Activated naive CD8-positive, alpha-beta T cell treated with anti-CD3 and anti-CD28 coated beads, Interleukin-2, amount 50 U/mL, for 24 hours (primary cell): ENCODE measurements around the gene ATOH7.
"Not testable (repeated sequence)": the region's sequence is repeated elsewhere in the genome, so short reads cannot be mapped to it uniquely, and the experiment has no call there.

Experiments
- ATAC-seq: fragments of 150-1000 bp; cut with Tn5 transposase; one replicate; pipeline ENCODE4 v1.10.0; 2021
- DNase-seq: peaks from one replicate; pipeline ENCODE4 v3.0.0; 2021
- H3K27ac Mint-ChIP-seq: one replicate; pipeline ENCODE4 v1.8.0; 2021; ENCODE audit warnings: mild to moderate bottlenecking, mixed read lengths
- H3K27me3 Mint-ChIP-seq: one replicate; pipeline ENCODE4 v1.8.0; 2021; ENCODE audit warnings: mixed read lengths
- H3K36me3 Mint-ChIP-seq: one replicate; pipeline ENCODE4 v1.8.0; 2021; ENCODE audit warnings: low read depth, mixed read lengths
- H3K4me1 Mint-ChIP-seq: one replicate; pipeline ENCODE4 v1.8.0; 2021; ENCODE audit warnings: mixed read lengths
- H3K4me3 Mint-ChIP-seq: one replicate; pipeline ENCODE4 v1.8.0; 2021; ENCODE audit warnings: mild to moderate bottlenecking, moderate library complexity, mixed read lengths
- H3K9me3 Mint-ChIP-seq: one replicate; pipeline ENCODE4 v1.8.0; 2021; ENCODE audit warnings: mixed read lengths

The ATOH7 gene

GRCh38 chr10:68231817-68232251, at the start of gene ATOH7:
ATOH7 (minus strand) TSS chr10:68232113; CDS start chr10:68231677, 436 bp downstream.
- Mint-ChIP-seq H3K27ac (no peak within 1 kb of the TSS), H3K9me3 (no peaks in the 10 kb centered on the region), H3K36me3 (no peaks in the 10 kb centered on the region), H3K4me1 (peaks cover 8% of the 10 kb centered on the region), H3K27me3 (peaks cover 48% of the 10 kb centered on the region), H3K4me3 (peak within 1 kb of the TSS; percentile 71)
- no peak for DNase-seq
- ATAC-seq, result no peak

GRCh38 chr10:68280758-68281157, 48.8 kb upstream of the ATOH7 start:
- peaks cover 6% of the 10 kb centered on the region for H3K36me3 Mint-ChIP-seq
- no peak overlapping the region for H3K27ac Mint-ChIP-seq
- DNase-seq, result no peak
- H3K9me3 Mint-ChIP-seq, result peaks cover 20% of the 10 kb centered on the region
- no peaks in the 10 kb centered on the region for H3K27me3 Mint-ChIP-seq
- ATAC-seq, result no peak
- no peak overlapping the region for H3K4me3 Mint-ChIP-seq
- peaks cover 10% of the 10 kb centered on the region for H3K4me1 Mint-ChIP-seq

DNA sequence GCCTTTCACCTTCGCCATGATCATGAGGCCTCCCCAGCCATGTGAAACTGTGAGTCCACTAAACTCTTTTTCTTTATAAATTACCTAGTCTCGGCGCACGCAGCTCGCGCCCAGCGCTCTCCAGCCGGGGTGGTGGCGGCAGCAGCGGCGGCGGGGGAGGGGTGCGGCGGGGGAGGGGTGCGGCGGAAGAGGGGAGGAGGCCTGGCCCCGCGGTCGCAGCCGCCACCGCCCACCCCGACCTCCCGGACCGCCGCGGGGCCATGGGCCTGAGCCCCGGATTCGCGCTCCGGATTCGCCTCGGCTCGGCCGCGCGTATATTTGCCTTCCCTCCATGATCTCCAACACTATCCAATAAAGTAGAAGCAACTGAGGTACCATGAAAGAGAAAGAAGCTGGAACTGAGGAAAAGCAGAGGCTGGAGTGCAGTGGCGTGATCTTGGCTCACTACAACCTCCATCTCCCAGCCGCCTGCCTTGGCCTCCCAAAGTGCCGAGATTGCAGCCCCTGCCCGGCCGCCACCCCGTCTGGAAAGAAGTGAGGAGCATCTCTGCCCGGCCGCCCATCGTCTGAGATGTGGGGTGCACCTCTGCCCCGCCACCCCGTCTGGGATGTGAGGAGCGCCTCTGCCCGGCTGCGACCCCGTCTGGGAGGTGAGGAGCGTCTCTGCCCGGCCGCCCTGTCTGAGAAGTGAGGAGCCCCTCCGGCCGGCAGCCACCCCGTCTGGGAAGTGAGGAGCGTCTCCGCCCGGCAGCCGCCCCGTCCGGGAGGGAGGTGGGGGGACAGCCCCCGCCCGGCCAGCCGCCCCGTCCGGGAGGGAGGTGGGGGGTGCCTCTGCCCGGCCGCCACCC, 47.2 kb upstream of the ATOH7 start:
- H3K27ac Mint-ChIP-seq, H3K4me1 Mint-ChIP-seq, DNase-seq, H3K4me3 Mint-ChIP-seq, H3K36me3 Mint-ChIP-seq, ATAC-seq, H3K27me3 Mint-ChIP-seq: not testable (repeated sequence)
- peaks cover 20% of the 10 kb centered on the region for H3K9me3 Mint-ChIP-seq

- H3K4me3 Mint-ChIP-seq, H3K4me1 Mint-ChIP-seq, H3K27ac Mint-ChIP-seq, ATAC-seq, H3K27me3 Mint-ChIP-seq, H3K36me3 Mint-ChIP-seq, DNase-seq: not testable (repeated sequence)
- peaks cover 20% of the 10 kb centered on the region for H3K9me3 Mint-ChIP-seq
These were observed 45.9 kb upstream of the ATOH7 start for GRCh38 chr10:68277814-68278213.

- no peak overlapping the region for H3K4me3 Mint-ChIP-seq
- H3K27me3 Mint-ChIP-seq, result no peaks in the 10 kb centered on the region
- no peak overlapping the region for H3K27ac Mint-ChIP-seq
- peaks cover 6% of the 10 kb centered on the region for H3K36me3 Mint-ChIP-seq
- DNase-seq (no peak), ATAC-seq (peak; percentile 33)
- H3K4me1 Mint-ChIP-seq, result no peaks in the 10 kb centered on the region
- H3K9me3 Mint-ChIP-seq, result peaks cover 20% of the 10 kb centered on the region
These were observed 44.3 kb upstream of the ATOH7 start for GRCh38 chr10:68276224-68276623.

DNA sequence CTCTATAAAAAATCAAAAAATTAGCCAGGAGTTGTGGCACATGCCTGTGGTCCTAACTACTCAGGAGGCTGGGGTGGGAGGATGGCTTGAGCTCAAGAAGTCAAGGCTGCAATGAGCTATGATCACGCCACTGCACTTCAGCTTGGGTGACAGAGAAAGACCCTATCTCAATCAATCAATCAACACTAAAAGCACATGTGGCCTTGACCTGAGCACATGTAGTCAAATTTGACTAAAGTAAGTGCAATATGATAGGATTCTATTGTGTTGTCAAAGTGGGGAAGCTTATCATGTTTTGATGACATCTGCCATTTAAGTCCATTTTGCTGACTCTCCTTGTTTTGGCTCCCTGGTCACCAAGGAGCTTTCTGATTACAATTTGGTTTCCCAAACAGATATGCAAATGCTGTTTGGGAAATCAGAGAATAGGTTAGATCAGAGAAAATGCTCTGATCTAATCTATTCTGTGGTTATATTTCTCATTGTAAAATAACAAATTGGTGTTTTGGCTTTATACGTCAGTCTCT, 43.8 kb upstream of the ATOH7 start:
- DNase-seq (no peak), ATAC-seq (no peak)
- H3K4me3 Mint-ChIP-seq, result no peak overlapping the region
- H3K9me3 Mint-ChIP-seq, result peaks cover 20% of the 10 kb centered on the region
- H3K4me1 Mint-ChIP-seq, result no peaks in the 10 kb centered on the region
- H3K27ac Mint-ChIP-seq, result no peak overlapping the region
- H3K36me3 Mint-ChIP-seq, result peaks cover 6% of the 10 kb centered on the region
- H3K27me3 Mint-ChIP-seq, result no peaks in the 10 kb centered on the region

DNA sequence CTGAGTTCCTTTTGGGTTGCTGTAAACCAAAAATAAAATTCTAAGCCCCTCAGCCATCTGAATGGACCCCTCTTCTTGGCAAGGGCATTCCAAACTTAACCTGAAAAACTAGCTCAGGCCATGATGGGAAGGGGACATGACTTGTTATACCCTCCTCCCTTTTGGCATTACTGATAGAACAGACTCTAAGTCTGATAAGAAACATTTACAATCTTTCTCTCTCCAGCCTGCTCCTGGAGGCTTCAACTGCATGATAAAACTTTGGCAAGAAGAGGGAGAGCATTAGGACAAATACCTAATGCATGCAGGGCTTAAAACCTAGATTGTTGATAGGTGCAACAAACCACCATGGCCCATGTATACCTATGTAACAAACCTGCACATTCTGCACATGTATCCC, 40.9 kb upstream of the ATOH7 start:
- Mint-ChIP-seq H3K4me1 (no peaks in the 10 kb centered on the region), H3K4me3 (no peak overlapping the region), H3K36me3 (no peaks in the 10 kb centered on the region), H3K9me3 (peaks cover 10% of the 10 kb centered on the region), H3K27ac (no peak overlapping the region), H3K27me3 (peaks cover 2% of the 10 kb centered on the region)
- no peak for DNase-seq
- ATAC-seq, result no peak

- Mint-ChIP-seq H3K9me3 (no peaks in the 10 kb centered on the region), H3K27ac (no peak overlapping the region), H3K36me3 (no peaks in the 10 kb centered on the region), H3K27me3 (peaks cover 2% of the 10 kb centered on the region), H3K4me1 (no peaks in the 10 kb centered on the region), H3K4me3 (no peak overlapping the region)
- no peak for ATAC-seq
- no peak for DNase-seq
These were observed 39.4 kb upstream of the ATOH7 start for GRCh38 chr10:68271196-68271882.

GRCh38 chr10:68269562-68270290, 37.8 kb upstream of the ATOH7 start:
- Mint-ChIP-seq H3K27me3 (peaks cover 2% of the 10 kb centered on the region), H3K9me3 (no peaks in the 10 kb centered on the region), H3K36me3 (no peaks in the 10 kb centered on the region), H3K27ac (no peak overlapping the region), H3K4me1 (no peaks in the 10 kb centered on the region), H3K4me3 (no peak overlapping the region)
- DNase-seq, result no peak
- ATAC-seq, result no peak

GRCh38 chr10:68261132-68261856, 29.4 kb upstream of the ATOH7 start:
- peaks cover 10% of the 10 kb centered on the region for H3K9me3 Mint-ChIP-seq
- no peak overlapping the region for H3K27ac Mint-ChIP-seq
- DNase-seq, result no peak
- no peaks in the 10 kb centered on the region for H3K36me3 Mint-ChIP-seq
- no peaks in the 10 kb centered on the region for H3K4me1 Mint-ChIP-seq
- H3K4me3 Mint-ChIP-seq, result no peak overlapping the region
- no peak for ATAC-seq
- peaks cover 7% of the 10 kb centered on the region for H3K27me3 Mint-ChIP-seq

- H3K4me1 Mint-ChIP-seq, result peaks cover 6% of the 10 kb centered on the region
- H3K27ac Mint-ChIP-seq, result no peak overlapping the region
- H3K9me3 Mint-ChIP-seq, result no peaks in the 10 kb centered on the region
- H3K27me3 Mint-ChIP-seq, result peaks cover 8% of the 10 kb centered on the region
- H3K36me3 Mint-ChIP-seq, result no peaks in the 10 kb centered on the region
- no peak for DNase-seq
- no peak overlapping the region for H3K4me3 Mint-ChIP-seq
- no peak for ATAC-seq
These were observed 21.4 kb upstream of the ATOH7 start for GRCh38 chr10:68253346-68253745.

GRCh38 chr10:68251625-68252495, 19.9 kb upstream of the ATOH7 start:
- H3K36me3 Mint-ChIP-seq, result no peaks in the 10 kb centered on the region
- peaks cover 10% of the 10 kb centered on the region for H3K27me3 Mint-ChIP-seq
- no peak for ATAC-seq
- no peak for DNase-seq
- peaks cover 6% of the 10 kb centered on the region for H3K4me1 Mint-ChIP-seq
- H3K4me3 Mint-ChIP-seq, result no peak overlapping the region
- H3K9me3 Mint-ChIP-seq, result no peaks in the 10 kb centered on the region
- H3K27ac Mint-ChIP-seq, result no peak overlapping the region

DNA sequence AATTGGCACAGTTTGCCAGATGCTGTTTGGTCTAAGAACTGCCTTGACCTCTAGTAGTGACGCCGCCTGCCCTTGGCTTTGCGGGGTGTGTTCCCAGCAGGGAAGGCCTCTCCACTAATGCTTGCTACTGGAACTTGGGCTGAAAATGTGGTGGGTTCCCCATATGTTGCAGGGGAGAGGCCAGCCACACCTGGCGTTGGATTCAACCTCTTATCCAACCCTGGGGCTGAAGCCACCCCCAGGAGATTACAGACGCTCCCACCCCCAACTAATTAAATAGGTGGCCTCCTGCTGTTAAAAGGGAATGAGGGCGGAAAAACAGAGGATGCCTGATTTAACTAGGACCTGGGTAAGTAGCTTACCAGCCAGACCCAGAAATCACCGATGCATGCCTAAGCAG, 19.2 kb upstream of the ATOH7 start:
- DNase-seq (no peak), ATAC-seq (no peak)
- no peak overlapping the region for H3K4me3 Mint-ChIP-seq
- H3K9me3 Mint-ChIP-seq, result no peaks in the 10 kb centered on the region
- peaks cover 3% of the 10 kb centered on the region for H3K27me3 Mint-ChIP-seq
- no peak overlapping the region for H3K27ac Mint-ChIP-seq
- no peaks in the 10 kb centered on the region for H3K36me3 Mint-ChIP-seq
- H3K4me1 Mint-ChIP-seq, result peaks cover 6% of the 10 kb centered on the region
